HepG2 (cell line): ENCODE results near the gene PNKP. TPM values are rescaled to one million over a fixed set of nuclear protein-coding genes. Genes with fewer than 3 reads are reported as not detected.

Experiments used
- ATAC-seq: fragments of 200-7000 bp; cut with Tn5 transposase; 3 replicates; pipeline ENCODE4 v1.9.1; 2020; ENCODE audit warnings: mild to moderate bottlenecking, moderate library complexity
- BruUV-seq: library from RNA; stranded (reverse); fragments of 400-500 nt; replicated peaks from 2 replicates; lab custom pipeline; 2021; lab: Mats Ljungman, UMichigan
- CTCF ChIA-PET: fragments of 300-600 bp; formaldehyde crosslinking; extraction: SDS; loops from one replicate; lab custom pipeline; 2021; ENCODE audit warnings: low total read pairs, inconsistent platforms, low intra/inter-chr PET ratio; lab: Yijun Ruan, JAX
- POLR2A ChIA-PET: fragments of 350-600 bp; sonication (Branson Sonifier 250); formaldehyde crosslinking; loops from one replicate; lab custom pipeline; 2020; ENCODE audit warnings: antibody characterized with exemption, inconsistent platforms; lab: Yijun Ruan, JAX
- DNase-seq: peaks from one replicate; pipeline ENCODE4 v3.0.0-alpha.2; 2015; ENCODE audit warnings: low spot score
- FAIRE-seq: peaks from 3 replicates; lab custom pipeline; 2011; peaks lifted over from hg19 to GRCh38; lab: Jason Lieb, UNC
- H2AFZ ChIP-seq: one replicate; pipeline ENCODE4 v1.6.1; 2011; ENCODE audit warnings: low read length, inconsistent platforms
- H3K27ac ChIP-seq: fragments of 300-600 bp; 3 replicates; pipeline ENCODE4 v1.8.0; 2011; ENCODE audit warnings: mixed run types, mild to moderate bottlenecking, mixed read lengths, low read length, inconsistent platforms; ENCODE audit not compliant: insufficient read depth; ENCODE audit errors: extremely low read length
- H3K27me3 ChIP-seq, 2 experiments: fragments of 200-600 bp in 1 of 2; 2 replicates in 1 of 2; 3 replicates in 1 of 2; pipeline versions ENCODE4 v1.6.0 to v1.8.0; 2011; ENCODE audit warnings: low read length in 2 of 2, mild to moderate bottlenecking in 2 of 2, moderate library complexity in 2 of 2, inconsistent platforms in 1 of 2; ENCODE audit not compliant: insufficient read depth in 2 of 2, control insufficient read depth in 1 of 2
- H3K36me3 ChIP-seq, 2 experiments: fragments of 200-600 bp in 1 of 2; replicated peaks in 1 of 2; 2 replicates in 1 of 2; 3 replicates in 1 of 2; pipeline versions ENCODE4 v1.5.1 to v1.8.0; 2011; ENCODE audit warnings: low read length in 2 of 2, inconsistent platforms in 1 of 2; ENCODE audit not compliant: insufficient read depth in 2 of 2, control insufficient read depth in 1 of 2
- H3K4me1 ChIP-seq: 2 replicates; pipeline ENCODE4 v1.5.1; 2012; ENCODE audit warnings: low read length, inconsistent platforms; ENCODE audit not compliant: insufficient read depth
- H3K4me2 ChIP-seq: 2 replicates; pipeline ENCODE4 v1.6.0; 2011; ENCODE audit warnings: low read depth, low read length, inconsistent platforms
- H3K4me3 ChIP-seq, 3 experiments: fragments of 200-600 bp in 1 of 3; sonication (generic), shearing (Covaris generic) in 1 of 3; replicated peaks in 1 of 3; 2 replicates each; pipeline ENCODE4 v1.5.1; 2011 to 2016; ENCODE audit warnings: low read length in 3 of 3, inconsistent platforms in 2 of 3, low read depth in 2 of 3, mild to moderate bottlenecking in 2 of 3, control low read depth in 1 of 3, mixed read lengths in 1 of 3; ENCODE audit not compliant: insufficient read depth in 1 of 3
- H3K79me2 ChIP-seq: one replicate; pipeline ENCODE4 v1.6.1; 2011; ENCODE audit warnings: low read length, inconsistent platforms; ENCODE audit not compliant: insufficient read depth
- H3K9ac ChIP-seq: 2 replicates; pipeline ENCODE4 v1.6.0; 2011; ENCODE audit warnings: mild to moderate bottlenecking, low read depth, low read length, inconsistent platforms; ENCODE audit not compliant: insufficient read depth
- H3K9me3 ChIP-seq: 2 replicates; pipeline ENCODE4 v1.5.1; 2012; ENCODE audit warnings: mild to moderate bottlenecking, low read length
- H4K20me1 ChIP-seq: 2 replicates; pipeline ENCODE4 v1.6.0; 2011; ENCODE audit warnings: inconsistent platforms, mild to moderate bottlenecking, low read length, moderate library complexity; ENCODE audit not compliant: insufficient read depth
- ATF1 ChIP-seq: IDR thresholded peaks from 2 replicates; pipeline ENCODE4 v1.6.1; 2016; ENCODE audit warnings: mild to moderate bottlenecking, control low read depth
- ETV6 ChIP-seq: sonication (generic); formaldehyde crosslinking; conservative IDR thresholded peaks from 2 replicates; pipeline ENCODE4 v1.4.0; 2020; ENCODE audit warnings: missing genetic modification reagents
- HNRNPL ChIP-seq: fragments of 200-400 bp; formaldehyde crosslinking; IDR thresholded peaks from 2 replicates; pipeline ENCODE4 v1.6.1; 2017; ENCODE audit warnings: mild to moderate bottlenecking, low read depth, low read length
- MAX ChIP-seq: IDR thresholded peaks from 2 replicates; pipeline ENCODE4 v1.6.1; 2012; ENCODE audit warnings: inconsistent platforms
- MBD4 ChIP-seq: IDR thresholded peaks from 2 replicates; pipeline ENCODE4 v1.6.1; 2012; ENCODE audit warnings: low read length, inconsistent platforms, borderline replicate concordance
- RAD51 ChIP-seq: fragments of 450-650 bp; IDR thresholded peaks from 2 replicates; pipeline ENCODE4 v1.6.1; 2016; ENCODE audit warnings: borderline replicate concordance
- REPIN1 ChIP-seq: sonication (generic); formaldehyde crosslinking; IDR thresholded peaks from 2 replicates; pipeline ENCODE4 v1.8.0; 2022; ENCODE audit warnings: missing genetic modification reagents, low read depth, mild to moderate bottlenecking, borderline replicate concordance
- SMARCC2 ChIP-seq: fragments of 450-650 bp; IDR thresholded peaks from 2 replicates; pipeline ENCODE4 v1.6.1; 2017; ENCODE audit warnings: antibody characterized with exemption, mild to moderate bottlenecking
- SP140L ChIP-seq: sonication (generic); formaldehyde crosslinking; IDR thresholded peaks from 2 replicates; pipeline ENCODE4 v1.4.0; 2020; ENCODE audit warnings: missing genetic modification reagents, borderline replicate concordance
- TAF15 ChIP-seq: fragments of 200-400 bp; formaldehyde crosslinking; IDR thresholded peaks from one replicate; pipeline ENCODE4 v1.6.1; 2018; ENCODE audit warnings: mild to moderate bottlenecking, low read depth, low read length; ENCODE audit not compliant: poor library complexity, severe bottlenecking
- ZBTB37 ChIP-seq: sonication (generic); formaldehyde crosslinking; IDR thresholded peaks from 2 replicates; pipeline ENCODE4 v1.4.0; 2020; ENCODE audit warnings: mild to moderate bottlenecking, missing genetic modification reagents
- ZMYM2 ChIP-seq: sonication (generic); formaldehyde crosslinking; IDR thresholded peaks from 2 replicates; pipeline ENCODE4 v1.8.0; 2022; ENCODE audit warnings: mild to moderate bottlenecking, missing genetic modification reagents
- ZNF598 ChIP-seq: sonication (generic); formaldehyde crosslinking; IDR thresholded peaks from 2 replicates; pipeline ENCODE4 v1.5.1; 2020; ENCODE audit warnings: mild to moderate bottlenecking, missing genetic modification reagents, borderline replicate concordance
- ZNF776 ChIP-seq: sonication (generic); formaldehyde crosslinking; IDR thresholded peaks from 2 replicates; pipeline ENCODE4 v1.4.0; 2020; ENCODE audit warnings: mild to moderate bottlenecking, missing genetic modification reagents
- WGBS: methylation state at CpG from one replicate; pipeline ENCODE4 v1.1.6; 2017; ENCODE audit warnings: low lambda C conversion rate; 5-methylcytosine and 5-hydroxymethylcytosine counted together
- in situ Hi-C: cut with HindIII; loops from 2 replicates; pipeline ENCODE4 v1.10.0; 2017; ENCODE audit warnings: low pct_unique_long_range_greater_than_20kb; ENCODE audit not compliant: extremely low pct_ligation_motif_present
- intact Hi-C: fragments of 100-400 bp; cut with micrococcal nuclease; formaldehyde crosslinking; loops from one replicate; pipeline ENCODE4 v1.10.0; 2022; ENCODE audit not compliant: unreplicated experiment
- polyA plus RNA-seq, 8 experiments: library from polyadenylated mRNA; depleted of rRNA in 3 of 8; stranded (reverse) in 7 of 8; unstranded in 1 of 8; fragments of >200 nt; fragmentation: Illumina TruSeq in 4 of 8; extraction: Trizol in 4 of 8; gene quantifications; 2 replicates each; pipeline versions ENCODE4 v1.2.1 to v1.2.3, GENCODE V29; 2011 to 2016; ENCODE audit warnings: low read depth in 4 of 8, missing spikeins in 1 of 8, mixed read lengths in 1 of 8; ENCODE audit not compliant: insufficient read depth in 1 of 8
- total RNA-seq, 5 experiments: library from RNA; depleted of rRNA; stranded (reverse); fragments of >200 nt; fragmentation: Illumina TruSeq; extraction: Trizol; gene quantifications; 2 replicates each; pipeline ENCODE4 v1.2.3, GENCODE V29; 2016; ENCODE audit warnings: low read depth in 1 of 5
- TF ChIP-seq, protein P1 (sequence below): sonication (generic); formaldehyde crosslinking; IDR thresholded peaks from 2 replicates; pipeline ENCODE4 v1.4.0; 2020; ENCODE audit warnings: missing genetic modification reagents
- TF ChIP-seq, protein P2 (sequence below): sonication (generic); formaldehyde crosslinking; IDR thresholded peaks from 2 replicates; pipeline ENCODE4 v1.5.1; 2020; ENCODE audit warnings: mild to moderate bottlenecking, moderate library complexity, missing genetic modification reagents
- TF ChIP-seq, protein P3 (sequence below): sonication (generic); formaldehyde crosslinking; IDR thresholded peaks from 2 replicates; pipeline ENCODE4 v1.8.0; 2022; ENCODE audit warnings: missing genetic modification reagents, mild to moderate bottlenecking, moderate library complexity, borderline replicate concordance

The PNKP gene
- total and polyA plus RNA-seq, 2 of the 13 experiments (the other 11 are each of a cell fraction or from before 2014, with no cell fraction given): 12.7 to 27.1 TPM

- no peaks in the 10 kb centered on the region for H3K9me3 ChIP-seq
- H2AFZ ChIP-seq: no peak overlapping the region
- H3K79me2 ChIP-seq: peaks cover 22% of the 10 kb centered on the region
- in situ Hi-C loops: no loop called here
- peak overlapping the region; percentile 78 for H3K27ac ChIP-seq
- peak; percentile 100 for FAIRE-seq
- WGBS: 10% methylated on average over 10 of the region's 67 CpGs
- intact Hi-C loops: no loop called here
- peaks cover 49% of the 10 kb centered on the region for H3K4me1 ChIP-seq
- peak; percentile 82 for ATAC-seq
- BruUV-seq: TSS peak; percentile 74
- ChIA-PET POLR2A (interaction anchor here (0.6 to 1.9 kb wide), 16 partner anchors 8 to 417 kb away, joined by 3 to 29 read pairs (median 4); partner anchors contain the start of genes AKT1S1, ALDH16A1, AP2A1 and ATF5), CTCF (no interaction called here)
- H3K4me3 ChIP-seq: peak overlapping the region; percentile 45 to 78 (median 67)
- H4K20me1 ChIP-seq: peaks cover 6% of the 10 kb centered on the region
- peaks cover 0 to 6% of the 10 kb centered on the region in 2 experiments; a peak in 4 of 5 replicates for H3K36me3 ChIP-seq
- H3K27me3 ChIP-seq: no peaks in the 10 kb centered on the region; a peak in 1 of 5 replicates
- peak; percentile 99 for DNase-seq
- H3K4me2 ChIP-seq: peak overlapping the region; percentile 96
- H3K9ac ChIP-seq: peak overlapping the region; percentile 80
- no peak for TF ChIP-seq ZMYM2
- TF ChIP-seq, protein P1, sequence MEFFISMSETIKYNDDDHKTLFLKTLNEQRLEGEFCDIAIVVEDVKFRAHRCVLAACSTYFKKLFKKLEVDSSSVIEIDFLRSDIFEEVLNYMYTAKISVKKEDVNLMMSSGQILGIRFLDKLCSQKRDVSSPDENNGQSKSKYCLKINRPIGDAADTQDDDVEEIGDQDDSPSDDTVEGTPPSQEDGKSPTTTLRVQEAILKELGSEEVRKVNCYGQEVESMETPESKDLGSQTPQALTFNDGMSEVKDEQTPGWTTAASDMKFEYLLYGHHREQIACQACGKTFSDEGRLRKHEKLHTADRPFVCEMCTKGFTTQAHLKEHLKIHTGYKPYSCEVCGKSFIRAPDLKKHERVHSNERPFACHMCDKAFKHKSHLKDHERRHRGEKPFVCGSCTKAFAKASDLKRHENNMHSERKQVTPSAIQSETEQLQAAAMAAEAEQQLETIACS: no peak
- TF ChIP-seq TAF15: no peak
- TF ChIP-seq, protein P2, sequence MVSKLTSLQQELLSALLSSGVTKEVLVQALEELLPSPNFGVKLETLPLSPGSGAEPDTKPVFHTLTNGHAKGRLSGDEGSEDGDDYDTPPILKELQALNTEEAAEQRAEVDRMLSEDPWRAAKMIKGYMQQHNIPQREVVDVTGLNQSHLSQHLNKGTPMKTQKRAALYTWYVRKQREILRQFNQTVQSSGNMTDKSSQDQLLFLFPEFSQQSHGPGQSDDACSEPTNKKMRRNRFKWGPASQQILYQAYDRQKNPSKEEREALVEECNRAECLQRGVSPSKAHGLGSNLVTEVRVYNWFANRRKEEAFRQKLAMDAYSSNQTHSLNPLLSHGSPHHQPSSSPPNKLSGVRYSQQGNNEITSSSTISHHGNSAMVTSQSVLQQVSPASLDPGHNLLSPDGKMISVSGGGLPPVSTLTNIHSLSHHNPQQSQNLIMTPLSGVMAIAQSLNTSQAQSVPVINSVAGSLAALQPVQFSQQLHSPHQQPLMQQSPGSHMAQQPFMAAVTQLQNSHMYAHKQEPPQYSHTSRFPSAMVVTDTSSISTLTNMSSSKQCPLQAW (CRISPR knock-in tag): peak; percentile 12; the same call in 1 of the 2 replicates
- TF ChIP-seq ATF1 (CRISPR knock-in tag): peak; percentile 86
- TF ChIP-seq RAD51: no peak
- TF ChIP-seq, protein P3, sequence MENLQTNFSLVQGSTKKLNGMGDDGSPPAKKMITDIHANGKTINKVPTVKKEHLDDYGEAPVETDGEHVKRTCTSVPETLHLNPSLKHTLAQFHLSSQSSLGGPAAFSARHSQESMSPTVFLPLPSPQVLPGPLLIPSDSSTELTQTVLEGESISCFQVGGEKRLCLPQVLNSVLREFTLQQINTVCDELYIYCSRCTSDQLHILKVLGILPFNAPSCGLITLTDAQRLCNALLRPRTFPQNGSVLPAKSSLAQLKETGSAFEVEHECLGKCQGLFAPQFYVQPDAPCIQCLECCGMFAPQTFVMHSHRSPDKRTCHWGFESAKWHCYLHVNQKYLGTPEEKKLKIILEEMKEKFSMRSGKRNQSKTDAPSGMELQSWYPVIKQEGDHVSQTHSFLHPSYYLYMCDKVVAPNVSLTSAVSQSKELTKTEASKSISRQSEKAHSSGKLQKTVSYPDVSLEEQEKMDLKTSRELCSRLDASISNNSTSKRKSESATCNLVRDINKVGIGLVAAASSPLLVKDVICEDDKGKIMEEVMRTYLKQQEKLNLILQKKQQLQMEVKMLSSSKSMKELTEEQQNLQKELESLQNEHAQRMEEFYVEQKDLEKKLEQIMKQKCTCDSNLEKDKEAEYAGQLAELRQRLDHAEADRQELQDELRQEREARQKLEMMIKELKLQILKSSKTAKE (CRISPR knock-in tag): no peak
- TF ChIP-seq REPIN1 (CRISPR knock-in tag): no peak
- TF ChIP-seq HNRNPL: peak; percentile 82
- TF ChIP-seq SP140L (CRISPR knock-in tag): no peak
- no peak for TF ChIP-seq ETV6 (CRISPR knock-in tag)
- TF ChIP-seq SMARCC2: no peak
- TF ChIP-seq MAX: peak; percentile 79
- TF ChIP-seq ZNF598 (CRISPR knock-in tag): no peak
- peak; percentile 78; the same call in 1 of the 2 replicates for TF ChIP-seq ZNF776 (CRISPR knock-in tag)
- no peak for TF ChIP-seq MBD4
- no peak for TF ChIP-seq ZBTB37 (CRISPR knock-in tag)
Measured at GRCh38 chr19:49869484-49870308, 2.3 kb upstream of the PNKP start.
